GM12878 (cell line): ENCODE results near the gene SLC50A1. TPM values are rescaled to one million over a fixed set of nuclear protein-coding genes. Genes with fewer than 3 reads are reported as not detected.

Experiments
- ATAC-seq: fragments of 200-7000 bp; cut with Tn5 transposase; 3 replicates; pipeline ENCODE4 v1.9.1; 2020; ENCODE audit warnings: mild to moderate bottlenecking, moderate library complexity
- BruUV-seq: library from RNA; stranded (reverse); fragments of 400-500 nt; replicated peaks from 2 replicates; lab custom pipeline; 2021; lab: Mats Ljungman, UMichigan
- CTCF ChIA-PET: fragments of 300-600 bp; sonication (Branson Sonifier 250); formaldehyde crosslinking; extraction: SDS; loops from one replicate; lab custom pipeline; 2021; ENCODE audit warnings: inconsistent platforms; lab: Yijun Ruan, JAX
- POLR2A ChIA-PET: fragments of 350-600 bp; formaldehyde crosslinking; extraction: SDS; loops from one replicate; lab custom pipeline; 2021; ENCODE audit warnings: inconsistent platforms; lab: Charles Lee
- RAD21 ChIA-PET: fragments of 300-600 bp; sonication (Branson Sonifier 250); formaldehyde crosslinking; loops from one replicate; lab custom pipeline; 2023; ENCODE audit warnings: antibody characterized with exemption; ENCODE audit not compliant: unreplicated experiment; lab: Charles Lee
- SMC1A ChIA-PET: fragments of 300-600 bp; sonication (Branson Sonifier 250); formaldehyde crosslinking; loops from one replicate; lab custom pipeline; 2023; ENCODE audit not compliant: unreplicated experiment, uncharacterized antibody; lab: Charles Lee
- DNase-seq: peaks from one replicate; pipeline ENCODE4 v3.0.0-alpha.2; 2011; ENCODE audit warnings: low read depth, low spot score
- FAIRE-seq: peaks from 3 replicates; lab custom pipeline; 2011; peaks lifted over from hg19 to GRCh38; lab: Jason Lieb, UNC
- H2AFZ ChIP-seq: 2 replicates; pipeline ENCODE4 v1.6.0; 2011; ENCODE audit warnings: low read depth, low read length, control low read depth; ENCODE audit not compliant: control insufficient read depth
- H3K27ac ChIP-seq: 2 replicates; pipeline ENCODE4 v1.5.1; 2011; ENCODE audit warnings: control low read depth; ENCODE audit not compliant: control insufficient read depth, insufficient read depth
- H3K27me3 ChIP-seq, 2 experiments: replicated peaks in 1 of 2; 2 replicates each; pipeline versions ENCODE4 v1.6.0 to v1.6.1; 2011; ENCODE audit warnings: low read length in 1 of 2; ENCODE audit not compliant: control insufficient read depth in 2 of 2, insufficient read depth in 2 of 2
- H3K36me3 ChIP-seq, 2 experiments: 2 replicates each; pipeline ENCODE4 v1.5.1; 2011; ENCODE audit warnings: low read length in 1 of 2; ENCODE audit not compliant: control insufficient read depth in 2 of 2, insufficient read depth in 2 of 2
- H3K4me1 ChIP-seq: 2 replicates; pipeline ENCODE4 v1.6.1; 2011; ENCODE audit warnings: mild to moderate bottlenecking, low read length, moderate library complexity, mixed read lengths; ENCODE audit not compliant: control insufficient read depth, insufficient read depth
- H3K4me2 ChIP-seq: 2 replicates; pipeline ENCODE4 v1.6.0; 2011; ENCODE audit warnings: control low read depth; ENCODE audit not compliant: control insufficient read depth, insufficient read depth
- H3K4me3 ChIP-seq: fragments of 200-600 bp; sonication (generic); 2 replicates; pipeline ENCODE4 v1.5.1; 2016
- H3K79me2 ChIP-seq: 2 replicates; pipeline ENCODE4 v1.6.0; 2011; ENCODE audit warnings: low read length; ENCODE audit not compliant: control insufficient read depth, insufficient read depth
- H3K9ac ChIP-seq: 2 replicates; pipeline ENCODE4 v1.8.0; 2011; ENCODE audit warnings: low read length, control low read depth, mixed read lengths; ENCODE audit not compliant: control insufficient read depth, insufficient read depth
- H3K9me3 ChIP-seq: replicated peaks from 3 replicates; pipeline ENCODE4 v1.5.1; 2011; ENCODE audit warnings: mild to moderate bottlenecking, low read length; ENCODE audit not compliant: control insufficient read depth, insufficient read depth
- H4K20me1 ChIP-seq: 2 replicates; pipeline ENCODE4 v1.6.0; 2011; ENCODE audit not compliant: control insufficient read depth, insufficient read depth
- ASH2L ChIP-seq: fragments of 300-600, 200-600 bp; sonication (generic); IDR thresholded peaks from 2 replicates; pipeline ENCODE4 v1.6.1; 2017; ENCODE audit warnings: low read depth, mild to moderate bottlenecking, borderline replicate concordance
- BCL11A ChIP-seq: IDR thresholded peaks from 2 replicates; pipeline ENCODE4 v1.6.1; 2011; ENCODE audit warnings: low read depth, low read length
- BHLHE40 ChIP-seq, 2 experiments: fragments of 450-650 bp in 1 of 2; IDR thresholded peaks; 2 replicates each; pipeline ENCODE4 v1.6.1; 2011 to 2017; ENCODE audit warnings: low read depth in 2 of 2, borderline replicate concordance in 1 of 2, improper control_type of control experiment in 1 of 2, low read length in 1 of 2, mild to moderate bottlenecking in 1 of 2
- EED ChIP-seq: sonication (generic); IDR thresholded peaks from 2 replicates; pipeline ENCODE4 v1.6.1; 2016; ENCODE audit warnings: antibody characterized with exemption, low read depth
- HCFC1 ChIP-seq: fragments of 150-350 bp; IDR thresholded peaks from 2 replicates; pipeline ENCODE4 v1.6.1; 2014; ENCODE audit warnings: low read length
- IRF4 ChIP-seq: IDR thresholded peaks from 2 replicates; pipeline ENCODE4 v1.6.1; 2011; ENCODE audit warnings: low read depth, low read length
- KAT2A ChIP-seq: conservative IDR thresholded peaks from 2 replicates; pipeline ENCODE4 v1.6.1; 2011; ENCODE audit warnings: low read depth, low read length; ENCODE audit not compliant: control insufficient read depth
- KDM1A ChIP-seq: fragments of 200-600 bp; sonication (generic); IDR thresholded peaks from 2 replicates; pipeline ENCODE4 v1.6.1; 2016; ENCODE audit warnings: borderline replicate concordance
- MXI1 ChIP-seq: fragments of 150-350 bp; IDR thresholded peaks from 2 replicates; pipeline ENCODE4 v1.6.1; 2011; ENCODE audit warnings: low read depth, mild to moderate bottlenecking, inconsistent platforms, low read length, improper control_type of control experiment
- POLR2AphosphoS2 ChIP-seq: IDR thresholded peaks from 2 replicates; pipeline ENCODE4 v1.6.1; 2011; ENCODE audit warnings: low read depth, mild to moderate bottlenecking, low read length, improper control_type of control experiment, moderate library complexity
- RB1 ChIP-seq: fragments of 450-650 bp; formaldehyde crosslinking; IDR thresholded peaks from 2 replicates; pipeline ENCODE4 v1.6.1; 2017; ENCODE audit warnings: mild to moderate bottlenecking, borderline replicate concordance
- SMARCA5 ChIP-seq: fragments of 450-650 bp; IDR thresholded peaks from 2 replicates; pipeline ENCODE4 v1.6.1; 2017; ENCODE audit warnings: mild to moderate bottlenecking
- STAT1 ChIP-seq: fragments of 450-650 bp; conservative IDR thresholded peaks from 2 replicates; pipeline ENCODE4 v1.6.1; 2014; ENCODE audit warnings: antibody characterized with exemption, mild to moderate bottlenecking
- TAF1 ChIP-seq: IDR thresholded peaks from 2 replicates; pipeline ENCODE4 v1.6.1; 2011; ENCODE audit warnings: mild to moderate bottlenecking, low read depth, low read length, borderline replicate concordance
- USF1 ChIP-seq: IDR thresholded peaks from 2 replicates; pipeline ENCODE4 v1.6.1; 2011; ENCODE audit warnings: borderline replicate concordance, low read depth, mild to moderate bottlenecking, moderate library complexity, mixed read lengths, low read length; ENCODE audit not compliant: insufficient read depth; ENCODE audit errors: extremely low read length
- USF2 ChIP-seq: IDR thresholded peaks from 2 replicates; pipeline ENCODE4 v1.6.1; 2011; ENCODE audit warnings: low read depth, low read length, improper control_type of control experiment, borderline replicate concordance
- ZNF384 ChIP-seq: IDR thresholded peaks from 2 replicates; pipeline ENCODE4 v1.6.1; 2012; ENCODE audit warnings: low read depth, mild to moderate bottlenecking, low read length, improper control_type of control experiment, borderline replicate concordance
- ZNF592 ChIP-seq: fragments of 450-650 bp; IDR thresholded peaks from 2 replicates; pipeline ENCODE4 v1.6.1; 2017; ENCODE audit warnings: mild to moderate bottlenecking, moderate library complexity
- WGBS: methylation state at CpG from one replicate; pipeline ENCODE4 v1.1.6; 2016; ENCODE audit warnings: low lambda C conversion rate; ENCODE audit not compliant: insufficient replicate concordance, insufficient coverage; ENCODE audit errors: missing lambda C conversion rate; 5-methylcytosine and 5-hydroxymethylcytosine counted together
- in situ Hi-C: fragments of 300-500 bp; cut with MboI; formaldehyde crosslinking; loops from 9 replicates; pipeline ENCODE4 v1.14.3; 2018; ENCODE audit warnings: mixed read lengths
- intact Hi-C: fragments of 100-400 bp; cut with micrococcal nuclease; formaldehyde crosslinking; loops from one replicate; pipeline ENCODE4 v1.14.2; 2022; ENCODE audit not compliant: unreplicated experiment
- polyA plus RNA-seq, 11 experiments: library from polyadenylated mRNA; depleted of rRNA in 4 of 11; unstranded in 6 of 11; stranded (reverse) in 5 of 11; fragments of >200 nt; fragmentation: Nextera tagmentation in 4 of 11; fragmentation: Illumina TruSeq in 1 of 11; extraction: Ambion mirVana in 4 of 11; extraction: Trizol in 1 of 11; gene quantifications; 1 replicate in 1 of 11; 2 replicates in 10 of 11; pipeline versions ENCODE4 v1.2.1 to v1.2.3, GENCODE V29; 2011 to 2016; ENCODE audit warnings: inconsistent platforms in 2 of 11, missing spikeins in 2 of 11, low read depth in 1 of 11
- total RNA-seq, 4 experiments: library from RNA; depleted of rRNA in 3 of 4; stranded (reverse); fragments of >200 nt in 3 of 4; fragmentation: Illumina TruSeq in 1 of 4; extraction: Trizol in 1 of 4; gene quantifications; 2 replicates each; pipeline versions ENCODE4 v1.2.1 to v1.2.3, GENCODE V29; 2013 to 2021

SLC50A1 gene
- total and polyA plus RNA-seq, 10 of the 15 experiments (the other 5 are each of a cell fraction or from before 2014, with no cell fraction given): 32.5 to 85.6 (median 54.0) TPM

GRCh38 chr1:155141749-155142148, 6.1 kb downstream of the SLC50A1 start:
- Histone ChIP-seq H2AFZ (no peak overlapping the region), H4K20me1 (no peaks in the 10 kb centered on the region), H3K36me3 (peaks cover 0 to 3% of the 10 kb centered on the region in 2 experiments; a peak in 2 of 4 replicates), H3K27me3 (no peaks in the 10 kb centered on the region), H3K4me3 (no peak overlapping the region), H3K4me2 (no peak overlapping the region), H3K27ac (no peak overlapping the region), H3K79me2 (peaks cover 23% of the 10 kb centered on the region), H3K9me3 (no peaks in the 10 kb centered on the region), H3K4me1 (peaks cover 12% of the 10 kb centered on the region), H3K9ac (no peak overlapping the region)
- BruUV-seq: no TSS peak
- SMC1A ChIA-PET: no interaction called here
- DNase-seq: no peak
- no peak for ATAC-seq
- POLR2A ChIA-PET: no interaction called here
- RAD21 ChIA-PET: no interaction called here
- no peak for FAIRE-seq
- CTCF ChIA-PET: interaction anchor here (1.7 to 2.1 kb wide), 3 partner anchors 10 to 50 kb away, joined by 4 to 7 read pairs (median 6); partner anchors contain the start of gene KRTCAP2
- WGBS: 57% methylated on average over 7 of the region's 7 CpGs
- no peak for TF ChIP-seq HCFC1
- no peak for TF ChIP-seq KDM1A
- no peak for TF ChIP-seq STAT1
- no peak for TF ChIP-seq TAF1
- TF ChIP-seq ZNF592: no peak
- TF ChIP-seq RB1: no peak
- no peak for TF ChIP-seq ZNF384
- TF ChIP-seq IRF4: no peak
- no peak for TF ChIP-seq BHLHE40 (IDR thresholded peaks at IDR 0.05; ENCODE audit: borderline replicate concordance in 1 of 2, low read depth in 2 of 2, low read length in 1 of 2)
- TF ChIP-seq EED: no peak
- TF ChIP-seq POLR2AphosphoS2: no peak
- TF ChIP-seq KAT2A: no peak
- no peak for TF ChIP-seq USF2
- no peak for TF ChIP-seq MXI1
- TF ChIP-seq USF1: no peak
- TF ChIP-seq SMARCA5: no peak
- TF ChIP-seq BCL11A: no peak
- TF ChIP-seq ASH2L: no peak
- intact Hi-C loops (no loop called here), in situ Hi-C loops (no loop called here)
